Measurements from ENCODE around the gene YPEL2.

Gene YPEL2

GRCh38 chr17:59330053-59330942, 1.2 kb upstream of the YPEL2 start:
- no peak for DNase-seq

GRCh38 chr17:59331929-59332748, 684 bp downstream of the YPEL2 start:
- no peak for DNase-seq

GRCh38 chr17:59332749-59333377, 1.4 kb downstream of the YPEL2 start:
- DNase-seq: no peak

DNA sequence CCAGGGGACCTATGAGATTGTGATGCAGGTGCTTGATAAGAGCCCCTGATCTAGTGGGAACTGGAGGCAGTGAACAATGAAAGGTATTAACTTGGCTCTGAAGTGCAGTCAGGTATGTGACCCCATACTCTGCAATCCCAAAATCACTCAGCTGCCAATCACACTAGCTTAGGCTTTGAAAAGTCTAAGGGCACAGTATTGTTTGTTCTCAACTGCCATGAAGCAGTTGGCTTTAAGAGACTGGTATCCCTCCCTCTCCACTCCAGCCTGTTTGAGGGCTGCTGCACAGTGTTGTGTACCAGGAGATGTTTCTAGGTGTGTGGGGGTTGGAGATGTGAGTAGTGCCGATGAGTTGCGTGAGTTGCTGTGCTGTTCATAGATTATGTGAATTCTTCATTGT, 2.4 kb downstream of the YPEL2 start:
- DNase-seq: no peak

GRCh38 chr17:59335685-59336084, 4.2 kb downstream of the YPEL2 start:
- DNase-seq: no peak

GRCh38 chr17:59337741-59338299, 6.4 kb downstream of the YPEL2 start:
- DNase-seq: no peak

GRCh38 chr17:59338498-59338897, 7.0 kb downstream of the YPEL2 start:
- no peak for DNase-seq

GRCh38 chr17:59341922-59342321, 10.5 kb downstream of the YPEL2 start:
- no peak for DNase-seq

GRCh38 chr17:59342681-59343131, 11.3 kb downstream of the YPEL2 start:
- no peak for DNase-seq

DNA sequence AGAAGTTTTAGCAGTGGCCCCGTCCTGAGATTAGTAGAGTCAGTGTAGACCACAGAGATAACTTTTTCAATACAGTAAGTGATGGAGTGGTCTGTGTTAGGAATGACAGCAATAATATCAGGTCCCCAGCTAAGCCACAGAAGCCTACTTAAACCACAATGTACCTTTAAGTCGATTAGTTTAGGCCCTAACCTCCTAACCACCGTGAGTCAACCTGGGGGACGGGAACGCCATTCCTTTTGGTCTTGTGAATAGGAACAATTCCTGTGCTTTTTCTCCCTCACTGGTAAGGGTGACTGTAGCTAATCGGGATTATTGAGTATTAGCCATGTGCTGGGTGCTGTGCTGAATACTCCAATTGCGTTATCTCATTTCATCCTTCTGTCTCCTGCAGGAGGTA, 14.0 kb downstream of the YPEL2 start:
- DNase-seq: no peak

DNA sequence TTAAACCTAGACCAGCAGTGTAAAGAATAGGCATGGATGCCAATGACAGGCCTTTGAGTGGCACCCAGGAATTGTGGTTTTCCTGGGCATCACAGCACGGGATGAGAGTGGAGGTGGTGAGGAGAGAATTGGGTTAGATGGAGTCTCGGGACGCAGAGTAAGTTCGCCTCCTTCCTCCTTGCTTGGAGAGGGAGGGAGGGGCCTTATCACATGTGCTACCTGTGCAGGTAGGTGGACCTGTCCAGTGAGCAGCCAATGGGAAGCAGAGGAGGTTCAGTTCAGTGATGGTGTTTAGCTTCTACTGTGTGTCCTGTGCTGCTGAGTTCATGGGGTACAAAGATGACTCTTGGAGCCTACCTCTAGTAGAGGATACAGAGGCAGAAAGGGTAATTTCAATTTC, 14.9 kb downstream of the YPEL2 start:
- no peak for DNase-seq

DNA sequence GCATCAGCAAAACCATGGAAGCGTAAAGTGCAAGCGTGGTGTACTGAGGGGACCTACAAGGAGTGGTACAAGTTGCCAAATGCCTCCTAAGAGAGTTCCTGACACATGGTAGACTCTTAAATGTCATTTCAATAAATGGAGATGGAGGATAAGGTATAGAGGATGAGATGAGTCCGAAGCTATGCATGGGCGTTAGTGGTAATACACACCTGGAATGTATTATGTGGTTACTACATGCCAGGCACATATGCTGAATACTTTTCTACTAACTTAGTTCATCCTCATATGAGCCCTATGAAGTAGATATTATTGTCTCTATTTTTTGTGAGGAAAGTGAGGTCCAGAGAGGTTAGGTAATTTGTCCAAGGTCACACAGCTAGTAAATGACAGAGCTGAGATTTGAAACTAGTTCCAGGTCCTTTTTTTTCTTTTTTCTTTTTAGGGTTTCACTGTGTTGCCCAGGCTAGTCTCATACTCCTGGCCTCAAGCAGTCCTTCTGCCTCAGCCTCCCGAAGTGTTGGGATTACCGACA, 15.5 kb downstream of the YPEL2 start:
- DNase-seq: no peak

DNA sequence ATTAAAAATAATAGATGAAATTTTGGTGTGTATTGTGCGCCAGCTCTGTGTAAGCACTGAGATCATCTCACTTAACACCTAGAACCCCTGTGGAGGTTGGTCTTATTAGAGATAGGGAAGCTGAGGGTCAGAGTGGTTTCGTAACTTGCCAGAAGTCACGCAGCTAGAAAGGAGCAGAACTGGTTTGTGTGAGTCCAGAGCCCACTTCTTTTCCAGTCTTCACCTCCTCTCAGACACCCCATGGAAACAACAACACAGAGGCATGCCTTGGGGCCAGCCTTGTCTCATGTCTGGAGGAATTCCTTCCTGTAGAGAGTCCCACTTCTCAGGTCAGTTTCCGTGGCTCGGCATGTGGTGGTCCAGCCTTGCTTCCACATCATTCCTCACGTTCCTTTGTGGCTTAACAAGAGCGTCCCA, 16.5 kb downstream of the YPEL2 start:
- DNase-seq: no peak

- no peak for DNase-seq
Observed at GRCh38 chr17:59349178-59349577, 17.7 kb downstream of the YPEL2 start.

DNA sequence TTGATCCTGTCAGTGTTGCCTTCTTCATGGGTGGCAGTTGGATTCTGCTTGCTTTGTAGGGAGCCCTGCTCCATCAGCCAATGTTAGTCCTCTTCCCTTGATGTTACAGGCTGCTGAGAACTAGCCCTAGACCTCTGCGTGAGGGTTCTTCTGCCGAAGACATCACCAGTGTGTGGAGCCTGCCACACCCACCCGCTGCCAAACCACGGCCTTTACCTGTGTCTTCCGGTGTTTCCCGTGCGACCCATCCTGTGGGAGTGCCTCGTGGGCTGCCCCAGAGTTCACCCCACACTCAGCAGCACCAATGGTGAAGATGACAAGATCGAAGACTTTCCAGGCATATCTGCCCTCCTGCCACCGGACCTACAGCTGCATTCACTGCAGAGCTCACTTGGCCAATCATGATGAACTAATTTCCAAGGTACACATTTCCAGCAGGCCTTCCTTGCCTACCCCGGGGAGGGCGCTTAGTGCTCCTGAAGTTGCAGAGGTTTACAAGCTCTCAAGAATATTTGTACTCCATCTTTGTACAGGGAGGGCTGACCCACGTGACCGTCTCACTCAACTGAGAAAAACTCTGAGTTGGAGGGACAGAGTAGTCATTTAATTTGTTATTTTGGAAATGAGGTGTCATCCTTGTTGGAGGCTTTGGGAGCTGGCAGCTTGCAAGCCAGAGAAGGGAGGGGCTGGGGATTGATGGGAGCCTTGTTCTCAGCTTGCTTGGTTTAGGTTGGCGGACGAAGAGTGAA, 21.8 kb downstream of the YPEL2 start:
- no peak for DNase-seq

DNA sequence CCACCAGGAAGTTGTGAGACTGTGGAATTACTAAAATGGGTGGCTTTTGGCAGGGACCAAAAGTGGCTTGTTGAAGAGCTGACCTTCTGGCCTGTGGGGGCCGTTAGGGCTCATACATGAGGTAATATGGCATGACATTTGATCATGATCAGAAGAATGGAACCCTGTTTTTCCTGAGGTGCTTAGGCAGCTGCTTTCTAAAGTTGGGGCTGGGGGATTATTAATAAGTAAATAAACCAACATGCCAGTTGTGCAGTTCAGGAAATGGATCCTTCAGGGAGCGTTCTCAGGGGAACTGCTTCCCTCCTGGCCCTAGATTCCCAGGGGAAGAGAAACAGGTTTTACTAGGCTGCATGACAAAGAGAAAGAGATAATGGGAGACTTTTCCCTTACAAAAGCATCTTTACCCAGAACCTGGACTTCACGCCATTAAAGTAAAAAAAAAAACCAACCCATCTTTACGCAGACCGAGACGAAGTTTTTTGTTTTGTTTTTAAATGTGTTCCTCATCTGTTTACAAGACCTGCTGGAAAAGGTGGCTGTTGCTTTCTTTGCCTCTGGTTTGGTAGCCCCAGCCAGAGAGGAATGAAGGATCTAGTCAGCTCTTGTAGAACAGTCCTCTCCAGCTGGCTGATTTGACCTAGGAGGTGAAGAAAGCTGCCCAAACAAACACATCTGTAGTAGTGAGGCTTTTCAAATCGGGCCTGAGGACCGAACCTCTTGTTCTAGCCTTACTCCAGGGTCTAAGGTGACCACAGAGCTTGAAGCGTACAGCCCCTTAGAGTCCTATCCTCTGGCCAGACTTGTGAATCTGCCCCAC, 22.7 kb downstream of the YPEL2 start:
- DNase-seq: no peak

DNA sequence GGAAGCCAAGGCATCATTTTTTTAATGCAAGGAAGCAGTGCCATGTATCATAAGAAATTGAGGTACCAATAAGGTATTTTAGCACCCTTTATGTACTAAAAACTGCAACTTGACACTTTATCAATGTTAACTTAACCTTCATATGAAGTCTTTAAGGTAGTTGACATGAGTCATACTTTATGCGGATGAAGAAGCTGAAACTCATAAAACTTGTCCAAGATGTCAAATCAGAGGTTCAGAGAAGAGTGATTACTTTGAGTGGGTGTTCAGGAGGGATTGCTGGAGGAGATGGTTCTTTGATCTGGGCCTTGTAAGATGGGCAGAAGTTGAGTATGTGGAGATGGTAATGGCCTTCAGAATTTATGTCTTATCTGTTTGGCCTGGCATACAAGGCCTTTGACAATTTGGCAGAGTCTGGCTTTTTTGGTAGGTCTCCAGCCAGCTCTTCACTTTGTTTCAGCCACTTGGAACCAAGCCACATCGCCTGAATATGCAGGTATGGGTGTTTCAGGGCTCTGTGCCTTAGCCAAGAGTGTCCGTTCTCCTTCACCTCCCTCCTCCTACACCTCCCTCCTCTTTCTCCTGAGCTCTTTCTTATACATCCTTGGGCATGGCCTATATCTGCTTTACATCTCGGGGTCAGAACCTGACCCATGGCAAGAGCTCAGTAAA, 23.7 kb downstream of the YPEL2 start:
- DNase-seq: no peak

GRCh38 chr17:59355702-59356325, 24.4 kb downstream of the YPEL2 start:
- no peak for DNase-seq

- no peak for DNase-seq
Observed at GRCh38 chr17:59356543-59357218, 25.2 kb downstream of the YPEL2 start.

Measured in NCI-H1694 treated with DMSO at 0.1 percent for 48 hours (cell line).